GM18951 (cell line): ENCODE measurements around the gene GNS.
"Not testable (repeated sequence)": the region's sequence is repeated elsewhere in the genome, so short reads cannot be mapped to it uniquely, and the experiment has no call there.

Experiments used
- POLR2A ChIP-seq: IDR thresholded peaks from 4 replicates; pipeline ENCODE4 v1.6.1; 2011; ENCODE audit warnings: mild to moderate bottlenecking; ENCODE audit not compliant: insufficient read length, insufficient read depth; ENCODE audit errors: extremely low read depth
- in situ Hi-C: fragments of 300-500 bp; cut with MboI; formaldehyde crosslinking; loops from one replicate; pipeline ENCODE4 v1.12.0; 2022; ENCODE audit warnings: low sequenced_read_pairs, mixed read lengths, inconsistent platforms; ENCODE audit not compliant: unreplicated experiment

Gene GNS

GRCh38 chr12:64791036-64791435 is 31.8 kb upstream of the GNS start:
- in situ Hi-C loops = no loop called here
- TF ChIP-seq POLR2A = no peak

DNA sequence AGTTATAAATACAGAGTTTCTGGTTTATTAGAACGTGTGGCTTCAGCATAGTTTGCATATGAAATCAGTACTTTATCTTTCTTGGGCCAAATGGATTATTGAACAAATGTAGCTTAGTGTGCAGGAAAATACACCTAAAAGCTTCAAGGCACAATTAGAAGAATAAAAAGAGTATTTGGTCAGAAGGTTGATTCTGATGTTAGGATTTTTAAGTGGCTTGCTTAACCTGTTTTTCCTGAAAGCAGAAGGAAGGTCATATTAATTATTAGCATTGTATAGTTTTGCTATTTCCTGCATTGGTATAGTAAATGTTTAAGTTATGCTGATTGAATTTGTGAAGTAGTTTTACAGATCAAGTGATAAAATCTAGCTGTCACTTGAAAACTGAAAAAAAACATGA is 31.0 kb upstream of the GNS start:
- TF ChIP-seq POLR2A = no peak
- in situ Hi-C loops = no loop called here

DNA sequence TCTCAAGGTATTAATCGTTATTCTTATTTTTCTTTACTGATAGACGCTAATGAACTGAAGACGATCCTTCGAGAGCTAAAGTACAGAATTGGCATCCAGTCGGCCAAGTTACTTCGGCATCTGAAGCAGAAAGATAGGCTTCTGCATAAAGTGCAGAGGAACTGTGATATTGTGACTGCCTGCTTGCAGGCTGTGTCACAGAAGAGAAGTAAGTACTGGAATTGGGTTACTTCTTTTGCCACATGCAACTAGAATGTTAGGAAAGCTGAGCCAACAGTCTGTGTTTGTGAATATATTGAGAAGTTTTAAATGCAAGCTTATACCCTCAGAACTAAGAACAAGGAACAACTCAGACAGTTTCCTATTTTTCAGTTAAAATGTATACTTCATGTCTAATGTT is 26.6 kb upstream of the GNS start:
- in situ Hi-C loops = no loop called here
- TF ChIP-seq POLR2A = no peak

DNA sequence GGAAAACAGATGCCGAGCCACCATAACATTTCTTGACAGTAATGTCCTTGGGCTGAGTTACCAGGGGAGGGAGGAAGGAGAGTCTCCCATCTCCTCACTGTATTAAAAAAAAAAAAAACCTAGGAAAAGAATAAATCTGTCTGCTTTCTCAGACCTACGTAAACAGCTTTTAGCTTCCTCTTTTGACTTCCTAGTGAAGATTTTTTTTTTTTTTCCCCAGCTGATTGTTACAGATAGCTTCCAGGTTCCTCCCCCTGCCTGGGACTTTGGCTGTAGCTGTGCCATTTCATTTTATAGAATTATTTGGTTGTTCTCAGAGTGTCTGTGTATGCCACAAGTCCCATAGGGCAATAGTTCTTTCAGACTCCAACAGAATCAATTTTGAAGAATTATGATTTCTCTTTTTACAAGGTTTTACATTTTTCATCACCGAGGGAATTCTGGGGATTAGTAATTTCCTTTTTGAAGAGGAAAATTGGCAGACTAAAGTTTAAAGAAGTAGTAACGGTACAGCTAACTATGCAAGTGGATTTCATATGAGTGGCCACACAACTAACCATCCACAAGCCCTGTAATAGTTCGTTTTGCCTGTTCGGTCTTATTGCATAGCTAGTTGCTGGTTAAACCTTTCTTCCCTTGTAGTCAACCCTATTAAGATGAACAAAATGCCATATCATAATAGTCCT is 23.1 kb upstream of the GNS start:
- in situ Hi-C loops = no loop called here
- TF ChIP-seq POLR2A = no peak

DNA sequence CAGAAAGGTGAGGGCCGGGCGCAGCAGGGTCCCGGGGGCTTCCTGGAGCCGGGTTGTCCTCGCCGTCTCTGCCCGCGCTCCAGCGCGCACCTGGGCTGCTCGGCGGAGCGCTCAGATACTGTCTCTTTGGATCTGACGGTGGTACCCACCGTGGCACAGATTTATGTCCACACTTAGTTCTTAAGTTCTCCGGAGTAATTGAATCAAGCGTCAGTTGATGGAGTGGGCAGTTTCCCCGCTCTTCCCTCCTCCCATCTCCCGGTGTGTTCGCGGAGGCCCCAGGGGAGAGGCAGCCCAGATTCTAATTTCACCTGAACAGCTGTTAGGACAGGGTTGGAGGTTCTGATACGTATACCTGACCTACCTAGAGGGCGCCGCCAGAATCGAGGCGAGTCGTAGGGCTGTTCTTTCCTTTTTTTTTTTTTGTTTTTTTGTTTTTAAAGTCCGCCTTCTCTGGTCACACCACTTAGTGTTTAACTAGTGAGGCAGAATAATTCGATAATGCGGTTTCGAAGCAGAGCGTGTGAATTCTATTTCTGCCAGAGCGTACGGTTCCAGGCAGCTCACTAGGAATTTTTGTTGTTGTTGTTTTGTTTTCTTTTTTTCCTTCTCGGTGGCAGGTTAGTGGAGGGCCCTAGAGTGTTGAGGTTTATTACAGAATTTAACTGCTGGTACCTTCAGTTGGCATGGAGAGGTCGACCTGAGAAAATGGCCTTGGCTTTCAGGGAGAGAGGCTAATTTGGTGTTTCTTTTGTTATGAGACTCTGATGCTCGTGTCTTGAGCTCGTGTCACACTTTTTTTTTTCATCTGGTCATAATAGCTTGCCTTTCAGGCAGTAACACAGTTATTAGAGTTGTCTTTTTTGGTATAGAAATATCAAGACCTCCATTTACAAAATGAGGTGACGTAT is 22.3 kb upstream of the GNS start:
- TF ChIP-seq POLR2A = no peak
- in situ Hi-C loops = no loop called here

DNA sequence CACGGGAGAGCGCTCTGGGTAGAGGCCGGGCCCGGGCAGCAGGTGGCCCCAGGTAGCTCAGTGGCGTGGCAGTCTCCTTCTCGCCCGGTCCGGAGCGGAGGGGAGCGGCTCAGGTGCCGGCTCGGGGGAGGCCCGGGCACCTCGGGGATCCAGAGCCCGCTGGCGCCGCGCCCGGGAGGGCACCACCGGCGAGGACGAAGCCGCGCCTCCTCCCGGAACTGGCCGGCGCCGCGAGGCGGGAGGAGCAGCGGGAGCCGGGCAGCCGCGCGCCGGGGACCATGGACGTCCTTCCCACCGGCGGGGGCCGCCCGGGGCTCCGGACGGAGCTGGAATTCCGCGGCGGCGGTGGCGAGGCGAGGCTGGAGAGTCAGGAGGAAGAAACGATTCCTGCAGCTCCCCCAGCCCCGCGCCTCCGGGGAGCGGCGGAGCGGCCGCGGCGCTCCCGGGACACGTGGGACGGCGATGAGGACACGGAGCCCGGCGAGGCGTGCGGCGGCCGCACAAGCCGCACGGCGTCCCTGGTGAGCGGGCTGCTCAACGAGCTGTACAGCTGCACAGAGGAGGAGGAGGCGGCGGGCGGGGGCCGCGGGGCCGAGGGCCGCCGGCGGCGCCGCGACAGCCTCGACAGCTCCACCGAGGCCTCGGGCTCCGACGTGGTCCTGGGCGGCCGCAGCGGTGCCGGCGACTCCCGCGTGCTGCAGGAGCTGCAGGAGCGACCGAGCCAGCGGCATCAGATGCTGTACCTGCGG is 21.5 kb upstream of the GNS start:
- in situ Hi-C loops = no loop called here
- TF ChIP-seq POLR2A = no peak

DNA sequence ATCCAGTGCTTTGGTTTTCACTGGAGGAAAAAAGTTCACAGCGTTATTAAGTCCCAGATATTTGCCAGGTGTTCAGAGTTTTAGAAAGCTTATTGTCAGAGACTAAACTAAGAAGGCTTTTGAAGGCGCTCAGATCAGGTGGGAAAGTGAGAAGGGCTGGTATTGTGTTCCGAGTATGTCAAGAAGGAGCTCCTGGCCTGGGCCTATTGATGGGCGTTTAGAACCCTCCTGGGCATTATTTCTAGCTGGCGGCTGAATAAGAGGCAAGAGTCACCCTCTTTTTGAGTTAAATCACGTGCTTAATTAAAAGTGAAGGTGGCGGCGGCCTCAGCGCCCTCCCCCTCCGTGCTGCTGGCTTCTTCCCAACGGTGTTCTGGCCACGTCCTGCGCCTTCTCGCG is 20.9 kb upstream of the GNS start:
- no peak for TF ChIP-seq POLR2A
- in situ Hi-C loops = no loop called here

DNA sequence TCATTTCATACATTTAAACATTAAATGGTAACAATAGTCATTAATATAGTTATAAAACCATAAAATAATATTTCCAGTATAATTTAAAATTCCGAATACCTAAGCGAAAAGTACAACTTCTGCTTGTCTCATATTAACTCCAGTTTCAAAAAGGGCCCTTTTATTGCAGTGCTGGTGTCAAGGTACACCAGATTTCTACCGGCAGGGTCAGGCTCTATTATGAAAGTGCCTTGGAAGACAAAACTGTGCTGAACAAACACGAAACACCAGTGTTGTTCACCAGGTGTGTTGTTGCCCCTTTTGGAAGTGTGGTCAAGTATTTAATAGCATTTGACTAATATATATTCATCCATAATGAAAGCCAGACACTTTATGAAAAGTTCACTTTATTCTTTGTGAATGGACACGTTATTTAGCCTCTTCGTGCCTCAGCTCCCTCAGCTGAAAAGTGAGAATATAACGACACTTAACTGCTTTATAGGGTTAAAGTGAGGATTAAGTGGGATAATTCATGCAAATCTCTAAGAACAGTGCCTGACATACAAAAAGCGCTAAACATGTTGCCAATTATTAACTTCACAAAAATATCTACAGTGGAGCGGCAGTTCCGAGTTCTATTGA is 20.3 kb upstream of the GNS start:
- no peak for TF ChIP-seq POLR2A
- in situ Hi-C loops = no loop called here

DNA sequence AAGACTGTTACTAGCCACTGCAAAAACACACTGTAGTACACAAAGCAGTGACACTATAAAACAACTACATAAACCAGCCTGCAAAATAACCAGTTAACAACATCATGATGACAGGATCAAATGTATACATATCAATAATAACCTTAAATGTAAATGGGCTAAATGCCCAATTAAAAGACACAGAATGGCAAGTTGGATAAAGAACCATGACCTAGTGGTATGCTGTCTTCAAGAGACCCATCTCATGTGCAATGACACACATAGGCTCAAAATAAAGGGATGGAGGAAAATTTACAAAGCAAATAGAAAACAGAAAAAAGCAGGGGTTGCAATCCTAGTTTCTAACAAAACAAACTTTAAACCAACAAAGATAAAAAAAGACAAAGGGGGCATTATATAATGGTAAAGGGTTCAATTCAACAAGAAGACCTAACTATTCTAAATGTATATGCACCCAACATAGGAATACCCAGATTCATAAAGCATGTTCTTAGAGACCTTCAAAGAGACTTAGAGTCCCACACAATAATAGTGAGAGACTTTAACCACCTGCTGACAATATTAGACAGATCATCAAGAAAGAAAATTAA is 16.0 kb upstream of the GNS start:
- in situ Hi-C loops = not testable (repeated sequence)

GRCh38 chr12:64773386-64773785 is 14.2 kb upstream of the GNS start:
- in situ Hi-C loops = no loop called here
- no peak for TF ChIP-seq POLR2A

DNA sequence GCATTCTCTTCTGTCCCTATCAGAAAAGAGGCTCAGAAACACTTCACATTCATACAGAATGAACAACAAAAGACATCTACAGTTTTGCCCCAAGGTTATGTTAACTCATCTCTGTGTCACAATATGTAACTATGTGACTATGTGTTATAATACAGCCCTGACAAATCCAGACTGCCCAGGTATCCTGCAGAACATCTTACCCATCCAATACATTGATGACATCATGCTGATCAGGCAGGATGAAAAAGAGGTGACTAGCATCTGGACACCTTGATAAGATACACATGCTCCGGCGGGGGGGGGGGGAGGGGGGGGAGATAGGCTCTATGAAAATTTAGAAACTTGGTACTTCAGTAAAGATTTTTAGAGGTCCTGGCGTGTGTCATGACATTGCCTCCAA is 8.3 kb upstream of the GNS start:
- in situ Hi-C loops = no loop called here
- no peak for TF ChIP-seq POLR2A

GRCh38 chr12:64760808-64761573 is 1.8 kb upstream of the GNS start:
- no peak for TF ChIP-seq POLR2A
- in situ Hi-C loops = no loop called here

DNA sequence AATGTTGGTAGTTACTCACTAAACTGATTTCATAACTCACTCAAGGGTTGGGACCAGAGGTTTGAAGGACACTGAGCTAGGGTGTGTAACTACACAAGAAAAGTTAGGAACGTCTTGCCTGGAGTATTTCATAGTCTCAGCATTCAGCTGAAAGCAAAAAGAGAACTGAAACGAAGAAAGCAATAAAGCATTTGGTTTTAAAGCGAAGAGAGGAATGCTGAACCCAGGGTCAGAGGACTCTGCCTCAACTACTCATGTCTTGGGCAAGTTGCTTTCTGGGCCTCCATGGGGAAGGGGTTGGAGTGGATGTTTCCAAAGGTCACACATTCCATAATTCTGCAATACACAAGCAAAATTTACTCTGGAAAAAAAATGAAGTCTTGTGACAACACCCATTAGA is 1.4 kb downstream of the GNS start:
- in situ Hi-C loops = no loop called here
- no peak for TF ChIP-seq POLR2A
